ENCODE results near the gene MIER2.

Gene MIER2

DNA sequence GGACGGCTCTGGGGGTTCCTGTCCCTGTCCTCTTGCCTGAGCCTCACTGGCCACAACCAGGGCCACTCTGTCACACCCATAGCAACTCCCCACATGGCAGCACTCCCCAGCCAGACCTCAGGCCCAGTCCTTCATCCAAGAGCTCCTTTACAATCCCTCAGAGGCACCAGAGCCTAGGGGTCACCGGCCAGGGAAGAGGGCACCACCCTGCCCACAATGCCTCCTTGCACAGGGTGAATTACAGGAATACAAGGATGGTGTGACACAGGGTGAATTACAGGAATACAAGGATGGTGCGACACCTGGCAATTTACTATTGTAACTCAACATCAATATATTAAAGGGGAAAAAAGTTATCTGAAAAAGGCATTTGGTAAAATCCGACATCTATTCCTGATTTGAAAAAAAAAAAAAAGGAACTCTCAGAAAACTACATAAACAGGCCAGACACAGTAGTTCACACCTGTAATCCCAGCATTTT lies 16.5 kb downstream of the MIER2 start:
- DNase-seq, result no peak

DNA sequence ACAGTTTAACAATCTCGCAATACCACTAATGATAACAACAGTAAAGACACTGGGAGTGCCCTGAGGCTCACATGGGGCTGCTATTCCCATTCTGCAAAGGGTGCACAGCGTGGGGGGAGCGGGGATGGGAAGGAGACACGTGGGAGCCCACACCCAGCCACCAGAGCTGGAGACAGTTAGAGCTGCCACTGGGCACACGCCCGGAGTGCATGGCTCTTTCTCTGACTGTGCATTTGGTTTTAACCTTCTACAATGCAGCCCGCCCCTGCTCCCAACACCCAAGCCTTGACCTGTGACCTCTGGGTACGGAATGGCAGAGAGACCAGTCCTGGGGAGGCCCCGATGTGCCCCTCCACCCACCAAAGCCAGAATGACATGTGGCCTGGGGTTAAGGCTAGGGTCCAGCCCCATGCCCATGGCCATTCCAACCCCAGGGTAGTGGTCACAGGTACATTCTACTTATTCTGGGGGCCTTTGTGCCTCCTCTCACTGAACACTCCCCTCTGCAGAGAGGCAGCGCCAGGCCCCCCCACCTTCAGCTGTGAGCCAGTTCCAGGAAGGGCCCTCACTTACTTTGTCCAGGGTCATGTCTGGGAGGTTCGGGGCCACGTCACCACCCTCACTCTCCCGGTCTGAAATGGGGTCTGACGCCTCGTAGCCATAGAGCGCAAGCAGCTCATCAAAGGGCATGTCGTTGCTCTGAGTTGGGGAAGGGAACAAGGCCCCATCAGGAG lies 17.1 kb downstream of the MIER2 start:
- no peak for DNase-seq

DNA sequence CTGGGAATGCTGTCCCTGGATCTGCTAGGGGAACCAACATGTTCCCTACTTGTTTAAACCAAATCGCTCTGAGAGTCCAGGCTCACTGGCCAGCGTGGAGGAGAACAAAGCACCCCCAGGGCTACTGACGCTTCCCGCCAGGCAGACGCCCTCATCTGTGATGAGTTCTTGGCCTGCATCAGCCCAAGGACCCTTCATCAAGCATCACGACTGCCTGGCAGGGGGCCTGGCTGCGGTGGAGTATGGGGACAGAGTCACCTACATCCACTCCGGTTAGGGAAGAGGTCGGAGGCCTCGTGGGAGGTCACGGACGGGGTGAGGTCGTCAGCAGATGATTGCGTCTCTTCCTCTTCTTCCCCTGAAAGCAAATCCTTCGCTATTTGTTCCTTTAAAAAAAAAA lies 17.7 kb downstream of the MIER2 start:
- no peak for DNase-seq

DNA sequence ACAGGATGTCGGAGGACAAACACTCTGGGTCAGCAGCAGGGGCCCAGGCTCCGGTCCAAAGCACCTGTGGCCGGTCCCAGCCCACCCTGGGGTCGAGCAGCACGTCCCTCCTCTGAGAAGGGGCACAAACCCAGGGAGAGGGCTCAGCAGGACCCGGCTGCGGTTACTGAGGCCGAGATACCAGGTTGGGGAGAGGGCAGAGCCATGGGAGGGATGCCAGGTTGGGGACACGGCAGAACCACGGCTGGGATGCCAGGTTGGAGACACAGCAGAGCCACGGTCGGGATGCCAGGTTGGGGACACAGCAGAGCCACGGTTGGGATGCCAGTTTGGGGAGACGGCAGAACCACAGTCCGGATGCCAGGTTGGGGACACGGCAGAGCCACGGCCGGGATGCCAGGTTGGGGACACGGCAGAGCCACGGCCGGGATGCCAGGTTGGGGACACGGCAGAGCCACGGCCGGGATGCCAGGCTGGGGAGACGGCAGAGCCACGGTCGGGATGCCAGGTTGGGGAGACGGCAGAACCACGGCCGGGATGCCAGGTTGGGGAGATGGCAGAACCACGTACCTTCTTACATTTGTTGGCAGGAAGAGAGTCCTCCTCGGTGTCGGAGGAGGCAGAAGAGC lies 18.5 kb downstream of the MIER2 start:
- no peak for DNase-seq

DNA sequence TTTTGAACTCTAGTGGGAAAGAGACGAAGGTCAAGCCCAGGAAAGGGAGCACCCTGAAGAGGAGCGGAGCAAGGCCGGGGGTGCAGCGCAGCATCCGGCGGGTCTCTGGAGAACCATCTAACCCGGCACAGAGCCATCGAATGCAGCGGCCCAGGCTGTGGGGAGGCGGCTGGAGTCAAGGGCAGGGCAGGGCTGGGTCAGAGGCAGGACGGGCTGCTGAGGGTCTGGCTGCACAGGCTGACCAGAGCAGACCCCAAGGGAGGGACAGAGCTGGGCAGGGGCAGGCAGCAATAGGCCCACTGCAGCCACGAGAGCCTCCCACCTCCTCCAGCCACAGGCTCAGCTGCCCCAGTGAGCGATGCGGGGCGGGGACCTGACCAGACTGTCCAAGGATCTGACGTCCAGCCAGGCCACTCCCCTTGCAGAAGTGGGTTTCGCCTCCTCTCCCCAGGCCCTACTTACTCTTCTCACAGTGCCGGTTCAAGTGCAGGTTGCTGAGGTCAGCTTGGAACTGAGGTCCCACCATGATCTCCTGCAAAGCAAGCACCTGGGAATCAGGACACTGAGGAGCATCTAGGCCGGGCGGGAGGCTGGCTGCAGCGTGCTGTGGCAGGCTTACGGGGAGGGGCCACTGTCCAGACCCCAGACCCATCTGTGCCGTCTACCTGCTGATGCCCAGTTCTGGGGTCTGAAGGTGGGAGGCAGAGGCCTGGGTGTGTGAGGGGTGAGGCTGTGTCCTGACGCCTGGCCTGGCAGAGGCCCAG lies 19.2 kb downstream of the MIER2 start:
- no peak for DNase-seq

DNA sequence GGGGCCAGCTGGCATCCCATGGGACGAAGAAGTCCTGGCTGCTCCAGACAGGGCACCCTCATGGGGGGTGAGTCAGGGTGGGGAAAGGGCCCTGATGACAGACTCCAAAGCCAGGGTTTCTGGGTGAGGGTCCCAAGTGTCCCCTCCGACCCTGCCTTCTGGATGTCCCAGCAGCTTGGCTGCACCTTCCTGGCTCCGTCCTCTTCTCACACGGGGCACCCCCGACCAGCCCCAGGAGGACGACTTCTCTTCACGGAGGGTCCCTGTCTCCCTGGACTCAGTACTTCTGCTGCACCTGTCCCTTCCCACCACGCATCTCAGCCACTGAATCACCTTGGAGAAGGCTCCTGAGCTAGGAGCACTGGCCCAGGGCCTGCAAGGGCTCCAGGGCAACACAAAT lies 19.9 kb downstream of the MIER2 start:
- DNase-seq, result no peak

DNA sequence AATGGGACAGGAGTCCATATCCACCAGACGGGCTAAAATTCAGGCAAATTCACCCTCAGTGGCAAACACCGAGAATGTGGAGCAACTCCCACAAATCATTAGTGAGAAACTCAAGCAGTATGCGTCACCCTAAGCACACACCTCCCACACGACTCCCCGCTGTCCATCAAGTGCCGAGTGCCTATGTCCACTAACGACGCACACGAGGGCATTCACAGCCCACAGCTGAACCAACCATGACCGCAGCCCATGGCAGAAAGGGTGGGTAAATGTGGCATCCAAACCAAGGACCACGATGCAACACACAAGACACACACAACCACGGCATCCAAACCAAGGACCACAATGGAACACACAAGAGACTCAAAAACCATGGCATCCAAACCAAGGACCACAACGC lies 22.0 kb downstream of the MIER2 start:
- DNase-seq, result no peak

DNA sequence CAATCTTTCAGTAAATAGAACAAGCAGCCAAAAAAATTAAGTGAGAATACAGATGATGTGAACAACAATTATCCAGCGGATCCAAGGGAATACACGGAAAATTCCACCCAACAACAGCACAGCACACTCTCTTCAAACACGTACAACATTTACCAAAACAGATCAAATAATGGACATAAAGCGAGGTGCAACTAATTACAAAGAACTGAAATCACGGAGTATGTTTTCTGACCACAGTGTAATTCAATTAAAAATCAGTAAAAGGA lies 26.2 kb downstream of the MIER2 start:
- no peak for DNase-seq

DNA sequence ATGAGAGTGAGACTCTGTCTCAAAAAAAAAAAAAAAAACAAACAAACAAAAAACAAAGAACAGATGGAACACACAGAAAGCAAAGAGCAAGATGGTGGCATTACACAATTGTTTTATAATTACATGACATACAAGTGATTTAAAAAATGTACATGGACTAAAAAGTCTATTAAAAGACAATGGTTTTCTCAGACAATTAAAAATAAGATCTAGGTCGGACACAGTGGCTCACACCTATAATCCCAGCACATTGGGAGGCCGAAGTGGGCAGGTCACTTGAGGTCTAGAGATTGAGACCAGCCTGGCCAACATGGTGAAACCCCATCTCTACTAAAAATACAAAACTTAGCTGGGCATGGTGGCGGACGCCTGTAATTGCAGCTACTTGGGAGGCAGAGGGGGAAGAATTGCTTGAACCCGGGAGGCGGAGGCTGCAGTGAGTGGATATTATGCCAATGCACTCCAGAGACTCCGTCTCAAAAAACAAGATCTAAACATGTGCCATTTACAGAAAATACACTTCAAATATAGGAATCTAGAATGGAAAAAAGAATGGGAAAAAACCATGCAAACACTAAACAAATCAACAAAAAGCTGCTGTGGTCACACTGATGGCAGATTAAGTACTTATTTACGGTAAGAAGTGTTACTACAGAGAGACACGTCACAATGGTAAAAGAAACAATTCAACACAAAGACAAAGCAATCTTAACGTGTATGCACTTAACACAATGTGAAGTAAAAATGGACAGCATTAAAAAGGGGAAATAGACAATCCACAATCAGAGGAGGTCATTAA lies 26.7 kb downstream of the MIER2 start:
- DNase-seq, result no peak

DNA sequence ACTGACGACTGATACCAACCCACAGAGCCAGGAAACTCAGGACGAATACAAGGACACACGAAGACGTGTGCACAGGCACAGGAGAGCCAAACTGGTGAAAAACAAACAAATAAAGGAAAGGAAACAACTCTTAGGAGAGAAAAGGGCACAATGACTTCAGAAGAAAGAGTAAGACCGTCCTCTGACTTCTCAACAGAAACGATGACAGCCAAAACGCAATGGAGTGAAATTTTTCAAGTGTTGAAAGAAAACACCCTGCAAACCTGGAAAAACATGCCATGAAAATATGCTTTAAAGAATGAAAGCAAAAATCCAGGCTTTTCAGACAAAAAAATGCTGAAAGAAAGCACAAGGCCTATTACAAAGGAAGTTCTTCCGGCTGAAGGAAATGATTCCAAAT lies 28.8 kb downstream of the MIER2 start:
- no peak for DNase-seq

DNA sequence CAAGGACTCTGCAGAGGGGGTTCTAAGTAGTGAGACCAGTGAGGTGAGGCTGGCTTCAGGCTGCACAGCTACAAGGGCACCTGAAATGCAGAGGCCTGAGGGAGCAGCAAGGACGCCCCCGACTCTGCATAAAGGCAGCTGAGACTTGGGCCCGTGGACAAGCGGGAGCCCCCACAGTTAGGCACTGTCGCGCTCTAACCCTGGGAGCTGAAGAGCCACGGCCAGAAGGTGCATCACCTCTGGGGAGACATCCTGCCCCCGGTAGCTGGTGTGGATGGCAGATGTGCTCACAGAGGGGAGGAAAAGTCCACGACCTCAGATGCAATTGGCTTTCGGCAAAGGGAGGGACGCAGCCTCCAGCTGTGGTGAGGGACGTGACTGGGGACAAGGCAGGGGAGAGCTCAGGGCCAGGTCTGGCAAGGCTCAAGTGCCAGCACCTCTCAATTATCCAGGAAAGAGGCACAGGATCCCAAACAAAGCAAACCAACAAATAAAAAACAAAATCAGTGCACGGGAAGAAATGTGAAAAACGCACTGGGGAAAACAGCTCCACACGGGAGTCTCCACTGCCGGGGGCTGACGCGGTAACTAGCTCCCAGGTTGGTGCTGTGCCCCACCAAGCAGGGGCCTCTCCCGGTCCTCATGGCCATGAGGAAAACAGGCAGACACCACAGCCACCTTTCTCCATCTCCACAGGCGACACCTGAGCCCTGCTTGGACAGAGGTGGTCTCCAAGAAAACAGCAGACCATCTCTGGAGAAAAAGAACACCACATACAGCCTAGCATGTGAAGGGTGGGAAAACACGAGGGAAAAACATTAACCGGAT lies 30.4 kb downstream of the MIER2 start:
- no peak for DNase-seq

DNA sequence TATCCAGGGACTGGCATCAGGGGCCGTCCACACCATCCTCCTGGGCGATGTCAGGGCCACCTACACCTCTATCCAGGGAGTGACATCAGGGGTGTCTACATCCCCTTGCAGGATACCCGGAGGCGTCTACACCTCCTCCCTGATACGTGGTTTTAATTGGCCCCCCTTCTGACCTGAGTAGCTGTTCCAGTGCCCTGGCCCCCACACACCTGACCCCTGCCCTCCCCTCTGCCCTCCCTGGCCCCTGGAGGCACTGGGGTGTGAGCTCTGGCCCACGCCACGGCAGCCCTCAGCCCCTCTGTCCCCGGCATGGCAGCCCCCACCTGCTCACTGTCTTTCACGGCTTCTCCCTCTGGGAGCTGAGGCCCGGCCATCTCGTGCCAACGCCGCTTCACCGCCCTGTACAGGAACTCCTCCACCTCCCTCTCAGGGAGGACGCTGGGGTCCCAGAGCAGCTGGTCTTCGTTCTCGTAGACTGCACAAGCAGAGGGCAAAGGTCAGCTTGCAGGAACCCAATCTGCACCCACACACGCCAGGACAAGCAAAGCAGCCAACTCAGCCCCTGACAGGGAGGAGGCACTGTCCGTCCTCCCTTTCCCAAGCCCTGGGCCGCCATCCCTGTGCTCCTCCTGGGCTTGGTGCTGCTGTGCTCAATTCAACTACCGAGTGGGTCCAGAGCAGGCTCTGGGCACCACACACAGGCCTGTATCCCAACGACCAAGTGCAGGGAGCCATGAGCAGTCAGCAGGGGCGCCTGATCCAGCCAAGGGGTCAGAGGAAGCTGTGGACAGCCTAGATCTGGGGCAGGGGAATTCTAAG lies 31.2 kb downstream of the MIER2 start:
- DNase-seq, result no peak

DNA sequence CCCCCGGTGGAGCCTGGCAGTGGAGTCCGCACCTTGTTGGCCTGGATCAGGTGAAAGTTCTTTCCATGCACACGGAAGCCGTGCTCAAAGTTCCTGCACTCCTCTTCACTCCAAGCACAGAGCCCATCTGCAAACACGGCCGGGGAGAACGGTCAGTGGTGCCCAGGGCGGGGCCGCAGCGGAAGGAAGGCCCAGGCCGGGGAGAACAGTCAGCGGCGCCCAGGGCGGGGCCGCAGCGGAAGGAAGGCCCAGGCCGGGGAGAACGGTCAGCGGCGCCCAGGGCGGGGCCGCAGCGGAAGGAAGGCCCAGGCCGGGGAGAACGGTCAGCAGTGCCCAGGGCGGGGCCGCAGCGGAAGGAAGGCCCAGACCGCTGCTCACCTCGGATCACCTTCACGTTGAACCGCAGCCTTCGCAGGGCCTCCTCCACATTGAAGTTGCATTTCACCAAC lies 32.8 kb downstream of the MIER2 start:
- DNase-seq, result no peak

DNA sequence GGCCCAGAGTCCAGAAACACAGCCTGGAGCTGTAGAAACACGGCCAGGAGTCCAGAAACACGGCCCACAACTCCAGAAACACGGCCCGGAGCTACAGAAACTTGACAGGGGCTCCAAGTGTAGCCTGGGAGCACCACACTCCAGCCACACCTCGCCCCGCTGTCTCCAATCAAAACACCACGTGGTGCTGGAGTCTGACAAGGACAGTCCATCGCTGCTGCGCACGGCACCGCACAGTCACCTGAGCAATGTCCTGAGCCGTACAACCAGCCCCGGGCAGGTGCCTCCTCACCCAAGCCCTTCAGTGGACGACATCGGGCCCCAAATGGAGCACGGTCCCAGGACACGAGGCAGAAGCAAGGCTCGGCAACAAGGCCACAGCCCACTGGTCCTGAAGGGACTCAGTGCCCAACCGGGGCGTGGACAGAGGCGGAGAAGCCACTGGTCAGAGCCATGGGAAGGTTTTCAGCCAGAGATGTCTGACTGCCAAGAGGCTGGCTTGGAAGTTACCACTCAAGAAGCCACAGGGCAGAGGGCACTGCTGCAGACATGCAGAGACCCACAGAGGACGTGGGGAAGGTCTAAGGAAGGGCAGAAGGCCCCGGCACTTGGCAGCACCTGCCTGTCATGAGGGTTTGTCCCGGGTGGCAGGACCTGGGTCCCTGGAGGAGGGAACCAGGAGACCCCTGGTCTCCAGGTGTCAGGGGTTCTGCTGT lies 33.7 kb downstream of the MIER2 start:
- no peak for DNase-seq

DNA sequence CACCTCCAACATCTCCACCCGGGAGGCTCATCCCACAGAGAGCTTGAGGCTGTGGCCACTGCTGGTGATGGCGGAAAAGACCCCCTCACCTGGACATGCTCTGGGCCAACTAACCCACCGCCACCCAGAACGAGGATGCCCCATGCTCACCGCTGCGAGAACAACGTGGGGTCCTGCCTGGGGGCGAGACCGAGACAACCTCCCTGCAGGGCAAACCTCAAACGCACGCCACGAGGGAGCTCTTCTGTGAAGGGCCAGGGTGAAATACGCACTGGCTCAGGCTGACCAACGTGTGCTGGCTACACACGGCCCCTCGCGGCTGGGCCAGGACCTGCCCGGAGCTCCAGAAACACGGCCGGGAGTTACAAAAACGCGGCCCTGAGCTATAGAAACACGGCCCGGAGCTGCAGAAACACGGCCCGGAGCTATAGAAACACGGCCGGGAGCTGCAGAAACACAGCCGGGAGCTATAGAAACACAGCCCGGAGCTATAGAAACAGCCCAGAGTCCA lies 34.4 kb downstream of the MIER2 start:
- no peak for DNase-seq

DNA sequence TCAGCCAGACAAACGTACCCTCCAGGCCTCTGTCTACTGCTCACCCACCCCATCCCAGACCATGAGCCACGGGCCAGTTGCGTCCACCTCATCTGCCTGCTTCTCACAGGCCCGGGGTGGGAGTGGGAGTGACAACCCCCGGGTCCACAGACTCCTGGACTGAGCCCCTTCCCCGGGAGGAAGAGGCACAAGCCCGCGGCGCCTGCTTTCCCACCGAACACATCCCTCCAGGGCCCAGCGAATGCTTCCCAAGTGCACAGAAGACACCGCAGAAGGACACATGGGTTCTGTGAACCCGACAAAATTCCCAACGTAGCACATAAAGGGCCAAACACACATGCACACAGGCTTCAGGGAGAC lies 35.4 kb downstream of the MIER2 start:
- no peak for DNase-seq

DNA sequence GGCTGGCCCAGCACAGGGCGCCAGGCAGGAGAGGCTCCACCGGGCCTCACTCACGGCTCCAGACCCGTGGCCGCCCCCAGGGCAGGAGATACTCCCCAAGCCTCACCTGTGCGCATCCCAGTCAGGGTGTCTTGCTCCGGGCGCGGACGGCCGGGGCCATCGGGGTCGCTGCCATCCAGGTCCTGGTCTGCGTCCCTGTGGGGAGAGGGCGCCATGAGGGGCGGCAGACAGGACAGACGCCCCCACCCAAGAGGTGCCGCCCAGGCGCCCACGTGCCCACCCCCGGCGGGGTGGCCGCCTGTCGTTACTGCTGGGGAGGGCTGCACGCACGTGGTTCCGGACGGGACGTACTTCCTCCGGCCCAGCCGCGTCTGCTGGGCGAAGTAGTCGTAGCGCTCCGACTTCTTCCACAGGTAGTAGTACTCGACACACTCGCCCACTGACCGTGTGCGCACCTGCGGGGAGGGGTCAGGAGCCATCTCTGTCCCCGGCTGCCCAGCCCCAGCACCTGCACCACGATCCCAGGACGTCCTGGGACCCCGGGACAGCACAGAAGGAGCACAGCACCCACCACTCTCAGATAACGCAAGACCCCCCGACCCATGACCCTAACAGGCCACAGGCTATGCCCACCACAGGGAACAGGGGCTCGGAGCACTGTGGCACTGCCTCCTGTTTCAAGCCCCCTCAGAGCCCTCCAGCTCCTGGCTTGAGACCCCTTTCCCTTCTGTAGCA lies 36.0 kb downstream of the MIER2 start:
- DNase-seq, result no peak

DNA sequence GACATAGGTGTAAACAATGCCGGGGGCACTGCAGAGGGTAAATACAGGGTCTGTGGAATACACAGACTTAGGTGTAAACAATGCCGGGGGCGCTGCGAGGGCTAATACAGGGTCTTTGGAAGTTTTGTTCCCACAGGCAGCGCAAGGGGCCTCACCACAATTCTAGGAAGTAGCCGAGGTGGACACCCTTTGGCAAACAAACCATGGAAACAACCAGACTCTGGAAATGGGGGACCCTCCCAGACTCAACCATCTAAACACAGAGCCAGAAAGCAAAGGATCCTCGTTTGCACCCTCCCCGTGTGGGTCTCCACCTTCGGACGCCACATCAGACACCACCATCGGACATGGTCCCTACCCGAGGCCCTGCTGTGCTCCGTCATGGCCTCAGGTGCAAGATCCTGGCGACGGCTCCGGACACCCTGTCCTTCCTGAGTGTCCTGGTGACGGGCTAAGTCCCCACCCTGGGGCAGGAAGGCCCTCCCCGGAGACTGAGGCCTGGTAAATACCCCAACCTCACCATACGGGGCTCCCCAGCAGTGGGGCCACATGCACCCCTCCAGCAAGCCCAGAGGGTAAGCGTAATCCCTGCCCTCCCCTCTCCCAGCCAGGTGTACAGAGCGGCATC lies 36.7 kb downstream of the MIER2 start:
- no peak for DNase-seq

DNA sequence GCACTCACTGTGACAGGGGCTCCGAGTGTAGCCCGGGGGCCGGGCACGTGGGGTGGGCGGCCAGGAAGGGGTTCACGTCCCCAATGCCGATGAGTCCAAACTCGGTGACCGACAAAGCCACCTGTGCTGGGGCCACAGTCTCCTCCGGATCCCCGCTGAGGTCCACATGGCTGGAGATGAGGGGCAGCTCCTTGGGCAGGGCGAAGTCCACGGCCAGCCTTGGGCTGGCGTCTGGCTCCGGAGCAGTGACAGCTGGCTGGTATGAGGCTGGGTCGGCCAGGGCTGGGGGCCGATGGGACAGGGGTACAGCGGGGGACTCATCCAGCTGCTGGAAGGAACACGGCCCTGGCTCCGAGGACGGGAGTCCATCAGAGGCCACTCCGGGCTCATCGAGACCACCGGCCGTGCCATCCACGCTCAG lies 37.5 kb downstream of the MIER2 start:
- DNase-seq, result no peak
